Liver (tissue), 3 donors: ENCODE results near the gene NFATC4.

Source experiments
- EGR1 ChIP-seq, 2 donors: IDR thresholded peaks; 2 replicates each; pipeline ENCODE4 v1.6.1; 2016 to 2018; ENCODE audit warnings: antibody characterized with exemption in 2 of 2, low read depth in 2 of 2
- FOXA1 ChIP-seq: IDR thresholded peaks from 2 replicates; pipeline ENCODE4 v1.6.1; 2016; ENCODE audit warnings: antibody characterized with exemption
- GABPA ChIP-seq, 2 donors: IDR thresholded peaks in 1 of 2; conservative IDR thresholded peaks in 1 of 2; 2 replicates each; pipeline ENCODE4 v1.6.1; 2016; ENCODE audit warnings: antibody characterized with exemption in 2 of 2, mild to moderate bottlenecking in 1 of 2, moderate library complexity in 1 of 2
- HNF4G ChIP-seq: IDR thresholded peaks from 2 replicates; pipeline ENCODE4 v1.6.1; 2016; ENCODE audit warnings: antibody characterized with exemption
- RAD21 ChIP-seq, 2 donors: IDR thresholded peaks; 2 replicates each; pipeline ENCODE4 v1.6.1; 2016; ENCODE audit warnings: antibody characterized with exemption in 2 of 2, mild to moderate bottlenecking in 2 of 2
- SP1 ChIP-seq: IDR thresholded peaks from 2 replicates; pipeline ENCODE4 v1.6.1; 2018; ENCODE audit warnings: antibody characterized with exemption, mild to moderate bottlenecking
- TAF1 ChIP-seq: conservative IDR thresholded peaks from 2 replicates; pipeline ENCODE4 v1.6.1; 2016; ENCODE audit warnings: antibody characterized with exemption, mild to moderate bottlenecking
- YY1 ChIP-seq: IDR thresholded peaks from 2 replicates; pipeline ENCODE4 v1.6.1; 2016; ENCODE audit warnings: antibody characterized with exemption, mild to moderate bottlenecking
- TF ChIP-seq, protein P1 (sequence below): fragments of 150-350 bp; IDR thresholded peaks from 2 replicates; pipeline ENCODE4 v1.5.1; 2017; ENCODE audit warnings: improper control_type of control experiment, low read depth, low read length; ENCODE audit not compliant: missing input control
- TF ChIP-seq, protein P2 (sequence below): IDR thresholded peaks from 2 replicates; pipeline ENCODE4 v1.6.1; 2016; ENCODE audit warnings: antibody characterized with exemption, mild to moderate bottlenecking
- TF ChIP-seq, protein P3 (sequence below): IDR thresholded peaks from 2 replicates; pipeline ENCODE4 v1.6.1; 2016; ENCODE audit warnings: antibody characterized with exemption
- TF ChIP-seq, protein P4 (sequence below): IDR thresholded peaks from 2 replicates; pipeline ENCODE4 v1.6.1; 2016; ENCODE audit warnings: antibody characterized with exemption
- TF ChIP-seq, protein P5 (sequence below): IDR thresholded peaks from 2 replicates; pipeline ENCODE4 v1.6.1; 2016; ENCODE audit warnings: antibody characterized with exemption
- donor health status: healthy.
- donor health status: healthy.

DNA sequence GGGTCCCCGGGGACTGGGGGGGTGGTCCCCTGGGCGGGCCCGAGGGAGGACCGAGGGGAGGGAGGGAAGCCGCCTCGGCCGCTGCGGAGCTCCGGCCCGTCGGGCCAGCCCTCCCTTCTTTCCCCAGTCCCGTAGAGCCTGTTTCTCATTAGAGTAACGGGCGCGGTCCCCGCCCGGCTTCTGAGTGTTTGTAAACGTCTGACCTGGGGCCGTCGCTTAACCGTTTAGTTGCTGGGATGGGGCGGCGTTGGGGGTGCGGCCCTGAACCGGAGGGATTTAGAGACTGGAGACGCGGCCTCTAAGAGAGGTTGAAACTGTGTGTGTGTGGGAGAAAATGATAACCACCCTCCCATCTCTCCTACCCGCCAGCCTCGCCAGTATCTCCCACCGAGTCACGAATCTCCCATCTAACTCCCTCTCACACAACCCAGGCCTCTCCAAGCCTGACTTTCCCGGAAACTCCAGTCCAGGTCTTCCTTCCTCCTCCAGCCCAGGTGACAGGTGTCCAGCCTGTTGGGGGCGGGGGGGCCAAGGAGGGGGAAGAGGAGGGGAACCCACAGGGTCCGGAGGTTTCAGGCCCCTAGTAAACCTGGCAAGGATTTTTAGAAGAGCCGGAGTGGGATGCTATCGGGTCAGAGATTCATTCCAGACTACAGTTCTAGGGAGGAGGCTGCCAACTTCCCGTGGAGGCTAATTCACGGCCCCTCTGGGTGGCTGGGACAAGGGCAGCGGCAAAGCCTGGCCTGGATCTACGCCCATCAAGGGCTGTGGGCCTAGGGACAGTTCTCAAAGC, 1.1 kb upstream of the NFATC4 start:
- TF ChIP-seq EGR1 (IDR thresholded peaks at IDR 0.05; ENCODE audit: low read depth in 2 of 2) (no peak), SP1 (peak; percentile 2), TAF1 (no peak), RAD21 (IDR thresholded peaks at IDR 0.05) (no peak), GABPA (IDR thresholded peaks at IDR 0.05 in 1 of 2, conservative IDR thresholded peaks at IDR 0.05 in 1 of 2) (no peak), YY1 (no peak), HNF4G (no peak), FOXA1 (no peak)
- TF ChIP-seq, protein P1, sequence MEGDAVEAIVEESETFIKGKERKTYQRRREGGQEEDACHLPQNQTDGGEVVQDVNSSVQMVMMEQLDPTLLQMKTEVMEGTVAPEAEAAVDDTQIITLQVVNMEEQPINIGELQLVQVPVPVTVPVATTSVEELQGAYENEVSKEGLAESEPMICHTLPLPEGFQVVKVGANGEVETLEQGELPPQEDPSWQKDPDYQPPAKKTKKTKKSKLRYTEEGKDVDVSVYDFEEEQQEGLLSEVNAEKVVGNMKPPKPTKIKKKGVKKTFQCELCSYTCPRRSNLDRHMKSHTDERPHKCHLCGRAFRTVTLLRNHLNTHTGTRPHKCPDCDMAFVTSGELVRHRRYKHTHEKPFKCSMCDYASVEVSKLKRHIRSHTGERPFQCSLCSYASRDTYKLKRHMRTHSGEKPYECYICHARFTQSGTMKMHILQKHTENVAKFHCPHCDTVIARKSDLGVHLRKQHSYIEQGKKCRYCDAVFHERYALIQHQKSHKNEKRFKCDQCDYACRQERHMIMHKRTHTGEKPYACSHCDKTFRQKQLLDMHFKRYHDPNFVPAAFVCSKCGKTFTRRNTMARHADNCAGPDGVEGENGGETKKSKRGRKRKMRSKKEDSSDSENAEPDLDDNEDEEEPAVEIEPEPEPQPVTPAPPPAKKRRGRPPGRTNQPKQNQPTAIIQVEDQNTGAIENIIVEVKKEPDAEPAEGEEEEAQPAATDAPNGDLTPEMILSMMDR, result no peak
- TF ChIP-seq, protein P2, sequence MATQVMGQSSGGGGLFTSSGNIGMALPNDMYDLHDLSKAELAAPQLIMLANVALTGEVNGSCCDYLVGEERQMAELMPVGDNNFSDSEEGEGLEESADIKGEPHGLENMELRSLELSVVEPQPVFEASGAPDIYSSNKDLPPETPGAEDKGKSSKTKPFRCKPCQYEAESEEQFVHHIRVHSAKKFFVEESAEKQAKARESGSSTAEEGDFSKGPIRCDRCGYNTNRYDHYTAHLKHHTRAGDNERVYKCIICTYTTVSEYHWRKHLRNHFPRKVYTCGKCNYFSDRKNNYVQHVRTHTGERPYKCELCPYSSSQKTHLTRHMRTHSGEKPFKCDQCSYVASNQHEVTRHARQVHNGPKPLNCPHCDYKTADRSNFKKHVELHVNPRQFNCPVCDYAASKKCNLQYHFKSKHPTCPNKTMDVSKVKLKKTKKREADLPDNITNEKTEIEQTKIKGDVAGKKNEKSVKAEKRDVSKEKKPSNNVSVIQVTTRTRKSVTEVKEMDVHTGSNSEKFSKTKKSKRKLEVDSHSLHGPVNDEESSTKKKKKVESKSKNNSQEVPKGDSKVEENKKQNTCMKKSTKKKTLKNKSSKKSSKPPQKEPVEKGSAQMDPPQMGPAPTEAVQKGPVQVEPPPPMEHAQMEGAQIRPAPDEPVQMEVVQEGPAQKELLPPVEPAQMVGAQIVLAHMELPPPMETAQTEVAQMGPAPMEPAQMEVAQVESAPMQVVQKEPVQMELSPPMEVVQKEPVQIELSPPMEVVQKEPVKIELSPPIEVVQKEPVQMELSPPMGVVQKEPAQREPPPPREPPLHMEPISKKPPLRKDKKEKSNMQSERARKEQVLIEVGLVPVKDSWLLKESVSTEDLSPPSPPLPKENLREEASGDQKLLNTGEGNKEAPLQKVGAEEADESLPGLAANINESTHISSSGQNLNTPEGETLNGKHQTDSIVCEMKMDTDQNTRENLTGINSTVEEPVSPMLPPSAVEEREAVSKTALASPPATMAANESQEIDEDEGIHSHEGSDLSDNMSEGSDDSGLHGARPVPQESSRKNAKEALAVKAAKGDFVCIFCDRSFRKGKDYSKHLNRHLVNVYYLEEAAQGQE, result no peak
- TF ChIP-seq, protein P3, sequence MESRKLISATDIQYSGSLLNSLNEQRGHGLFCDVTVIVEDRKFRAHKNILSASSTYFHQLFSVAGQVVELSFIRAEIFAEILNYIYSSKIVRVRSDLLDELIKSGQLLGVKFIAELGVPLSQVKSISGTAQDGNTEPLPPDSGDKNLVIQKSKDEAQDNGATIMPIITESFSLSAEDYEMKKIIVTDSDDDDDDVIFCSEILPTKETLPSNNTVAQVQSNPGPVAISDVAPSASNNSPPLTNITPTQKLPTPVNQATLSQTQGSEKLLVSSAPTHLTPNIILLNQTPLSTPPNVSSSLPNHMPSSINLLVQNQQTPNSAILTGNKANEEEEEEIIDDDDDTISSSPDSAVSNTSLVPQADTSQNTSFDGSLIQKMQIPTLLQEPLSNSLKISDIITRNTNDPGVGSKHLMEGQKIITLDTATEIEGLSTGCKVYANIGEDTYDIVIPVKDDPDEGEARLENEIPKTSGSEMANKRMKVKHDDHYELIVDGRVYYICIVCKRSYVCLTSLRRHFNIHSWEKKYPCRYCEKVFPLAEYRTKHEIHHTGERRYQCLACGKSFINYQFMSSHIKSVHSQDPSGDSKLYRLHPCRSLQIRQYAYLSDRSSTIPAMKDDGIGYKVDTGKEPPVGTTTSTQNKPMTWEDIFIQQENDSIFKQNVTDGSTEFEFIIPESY, result no peak
- TF ChIP-seq, protein P4, sequence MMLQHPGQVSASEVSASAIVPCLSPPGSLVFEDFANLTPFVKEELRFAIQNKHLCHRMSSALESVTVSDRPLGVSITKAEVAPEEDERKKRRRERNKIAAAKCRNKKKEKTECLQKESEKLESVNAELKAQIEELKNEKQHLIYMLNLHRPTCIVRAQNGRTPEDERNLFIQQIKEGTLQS, result no peak
- TF ChIP-seq, protein P5, sequence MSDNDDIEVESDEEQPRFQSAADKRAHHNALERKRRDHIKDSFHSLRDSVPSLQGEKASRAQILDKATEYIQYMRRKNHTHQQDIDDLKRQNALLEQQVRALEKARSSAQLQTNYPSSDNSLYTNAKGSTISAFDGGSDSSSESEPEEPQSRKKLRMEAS, result no peak
